Activated gamma-delta T cell (primary cell): ENCODE data around the gene FRA10AC1.
"Not testable (repeated sequence)": the region's sequence is repeated elsewhere in the genome, so short reads cannot be mapped to it uniquely, and the experiment has no call there.

Source experiments
- DNase-seq: peaks from one replicate; lab custom pipeline; 2025; lab: John Stamatoyannopoulos, UW

FRA10AC1 gene

GRCh38 chr10:93703066-93703465 lies 674 bp upstream of the FRA10AC1 start:
- DNase-seq = no peak

- DNase-seq = no peak
Observed at GRCh38 chr10:93701866-93702209, 554 bp downstream of the FRA10AC1 start.

DNA sequence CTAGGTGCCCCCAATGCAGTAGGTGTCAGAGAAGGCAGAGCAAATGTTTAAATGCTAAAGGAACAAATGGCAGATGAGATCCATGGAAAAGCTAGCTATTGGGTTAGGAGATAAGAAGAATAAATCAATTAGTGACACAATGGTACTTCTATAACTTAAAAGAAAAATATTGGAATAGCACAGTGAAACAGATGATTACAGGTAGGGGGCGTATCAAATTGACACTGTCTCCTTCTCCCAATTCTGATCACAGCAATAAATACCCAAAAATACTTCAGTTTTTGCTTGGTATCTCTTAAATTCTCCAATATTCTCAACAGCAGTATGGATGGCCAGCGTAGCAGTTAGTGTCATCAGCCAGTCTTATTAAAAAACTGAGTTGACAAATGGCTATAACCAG lies 5.2 kb downstream of the FRA10AC1 start:
- no peak for DNase-seq

DNA sequence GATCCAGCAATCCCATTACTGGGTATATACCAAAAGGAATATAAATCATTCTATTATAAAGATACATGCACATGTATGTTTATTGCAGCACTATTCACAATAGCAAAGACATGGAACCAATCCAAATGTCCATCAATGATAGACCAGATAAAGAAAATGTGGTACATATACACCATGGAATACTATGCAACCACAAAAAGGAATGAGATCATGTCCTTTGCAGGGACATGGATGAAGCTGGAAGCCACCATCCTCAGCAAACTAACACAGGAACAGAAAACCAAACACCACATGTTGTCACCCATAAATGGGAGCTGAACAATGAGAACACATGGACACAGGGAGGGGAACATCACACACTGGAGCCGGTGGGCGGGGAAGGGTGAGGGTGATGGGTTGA lies 5.8 kb downstream of the FRA10AC1 start:
- not testable (repeated sequence) for DNase-seq

DNA sequence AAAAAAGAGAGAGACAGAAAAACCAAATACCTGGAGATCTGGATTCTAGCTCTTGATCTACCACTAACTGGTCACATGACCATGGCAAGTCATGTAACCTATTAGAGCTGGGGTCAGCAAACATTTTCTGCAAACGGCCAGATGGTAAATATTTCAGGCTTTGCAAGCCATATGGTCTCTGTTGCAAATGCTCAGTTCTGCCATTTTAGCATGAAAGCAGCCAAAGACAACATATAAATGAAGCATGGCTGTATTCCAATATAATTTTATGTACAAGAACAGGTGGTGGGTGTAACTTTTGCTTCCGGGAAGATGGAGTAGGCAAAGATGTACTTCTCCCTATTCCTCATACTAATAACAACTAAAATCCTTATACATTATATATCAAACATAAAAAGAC lies 6.7 kb downstream of the FRA10AC1 start:
- no peak for DNase-seq

- no peak for DNase-seq
Observed at GRCh38 chr10:93687737-93688136, 14.7 kb downstream of the FRA10AC1 start.

GRCh38 chr10:93680412-93681047 lies 21.9 kb downstream of the FRA10AC1 start:
- DNase-seq = no peak

- DNase-seq = no peak
Observed at GRCh38 chr10:93678805-93679587, 23.4 kb downstream of the FRA10AC1 start.

DNA sequence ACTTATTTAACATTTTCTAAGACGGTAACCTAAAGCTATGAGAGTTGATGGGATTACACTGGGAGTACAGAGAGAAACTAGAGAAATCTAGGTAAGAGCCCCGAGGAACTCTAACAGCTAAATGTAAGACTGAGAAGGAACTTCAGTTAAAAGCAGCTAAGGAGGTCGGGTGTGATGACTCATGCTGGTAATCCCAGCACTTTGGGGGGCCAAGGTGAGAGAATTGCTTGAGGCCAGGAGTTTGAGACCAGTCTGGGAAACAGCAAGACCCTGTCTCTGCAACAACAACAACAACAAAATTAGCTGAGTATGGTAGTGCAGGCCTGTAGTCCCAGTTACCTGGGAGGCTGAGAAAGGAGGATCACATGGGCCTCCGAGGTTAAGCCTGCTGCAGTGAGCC lies 24.0 kb downstream of the FRA10AC1 start:
- no peak for DNase-seq

GRCh38 chr10:93673791-93674190 lies 28.6 kb downstream of the FRA10AC1 start:
- DNase-seq = no peak

GRCh38 chr10:93672890-93673289 lies 29.5 kb downstream of the FRA10AC1 start:
- no peak for DNase-seq

DNA sequence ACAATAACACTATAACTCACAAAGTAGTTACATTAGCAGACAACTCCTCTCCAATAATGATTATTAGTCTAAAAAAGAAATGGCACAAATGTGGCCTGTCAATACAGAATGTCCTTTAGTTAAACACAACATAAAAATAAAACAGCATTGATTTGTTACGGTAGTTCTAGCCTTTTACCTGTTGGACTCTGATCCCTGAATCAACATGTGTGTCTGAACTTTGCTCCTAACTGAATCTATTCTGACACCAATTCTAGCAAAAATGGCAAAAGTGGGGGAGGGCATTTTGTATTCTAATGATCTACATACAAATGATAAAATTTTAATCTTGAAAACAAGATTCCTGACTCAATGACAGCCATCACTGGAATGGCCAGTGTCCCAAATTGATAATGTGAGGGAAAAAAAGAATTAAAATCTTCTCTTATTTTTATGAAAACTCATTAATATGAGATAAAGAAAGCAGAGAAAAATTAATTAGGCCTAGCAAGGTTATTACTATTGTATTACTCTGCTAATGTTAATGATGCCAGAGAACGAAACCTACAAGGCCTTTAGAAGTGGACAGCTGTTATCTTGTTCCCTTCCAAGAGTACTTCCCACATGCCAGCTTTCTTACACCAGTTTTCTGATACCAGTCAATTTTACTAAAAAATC lies 30.2 kb downstream of the FRA10AC1 start:
- no peak for DNase-seq

DNA sequence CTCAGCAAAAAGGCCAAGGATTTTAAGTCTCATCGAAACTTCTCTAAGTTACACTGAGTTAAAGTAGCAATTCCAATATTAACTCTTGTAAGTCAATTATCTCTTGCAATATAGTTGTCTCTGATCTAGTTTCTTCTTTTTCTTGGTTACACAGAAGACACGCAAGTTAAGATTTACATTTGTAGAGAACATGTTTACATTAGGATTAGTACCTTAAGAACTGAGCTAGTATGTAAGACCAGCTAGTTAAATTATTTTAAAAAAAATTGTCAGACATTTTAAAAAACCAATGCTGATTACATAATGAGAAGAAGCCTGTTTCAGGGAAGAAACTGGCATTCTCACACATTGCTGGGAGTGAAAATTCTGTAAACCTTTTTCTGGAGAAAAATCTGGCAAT lies 31.4 kb downstream of the FRA10AC1 start:
- DNase-seq = no peak

DNA sequence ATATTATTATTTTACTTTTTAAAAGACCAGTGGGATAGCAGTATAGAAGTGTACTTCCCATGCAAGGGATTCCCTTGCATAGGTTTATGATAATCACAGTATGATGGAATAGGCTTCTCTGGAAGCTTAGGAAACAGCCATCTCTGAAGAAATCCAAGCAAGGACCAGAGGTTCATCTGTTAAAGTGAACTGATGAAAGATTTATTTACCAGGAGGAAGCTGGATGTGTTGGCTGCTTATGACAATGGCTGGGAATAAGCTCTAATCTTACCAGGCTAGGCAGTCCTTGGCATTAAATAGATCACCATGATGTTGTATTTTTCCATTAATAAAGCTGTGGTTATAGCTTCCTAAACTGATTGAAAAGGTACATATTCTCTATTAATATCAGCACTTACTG lies 32.0 kb downstream of the FRA10AC1 start:
- no peak for DNase-seq

GRCh38 chr10:93667795-93668194 lies 34.6 kb downstream of the FRA10AC1 start:
- DNase-seq = no peak

- DNase-seq = no peak
Observed at GRCh38 chr10:93666030-93666429, 36.4 kb downstream of the FRA10AC1 start.

DNA sequence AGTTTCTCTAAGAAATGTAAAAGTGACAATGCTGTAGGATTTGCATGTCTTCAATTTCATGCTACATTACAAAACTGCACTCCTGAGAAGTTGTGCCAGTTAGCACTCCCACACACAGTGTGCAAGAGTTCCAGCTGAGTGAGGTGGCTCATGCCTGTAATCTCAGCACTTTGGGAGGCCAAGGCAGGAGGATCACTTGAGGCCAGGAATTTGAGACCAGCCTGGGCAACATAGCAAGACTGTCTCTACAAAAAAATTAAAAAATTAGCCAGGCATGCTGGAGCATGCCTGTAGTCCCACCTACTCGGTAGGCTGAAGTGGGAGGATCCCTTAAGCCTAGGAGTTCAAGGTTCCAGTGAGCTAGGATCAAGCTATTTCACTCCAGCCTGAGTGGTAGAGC lies 44.6 kb downstream of the FRA10AC1 start:
- no peak for DNase-seq

DNA sequence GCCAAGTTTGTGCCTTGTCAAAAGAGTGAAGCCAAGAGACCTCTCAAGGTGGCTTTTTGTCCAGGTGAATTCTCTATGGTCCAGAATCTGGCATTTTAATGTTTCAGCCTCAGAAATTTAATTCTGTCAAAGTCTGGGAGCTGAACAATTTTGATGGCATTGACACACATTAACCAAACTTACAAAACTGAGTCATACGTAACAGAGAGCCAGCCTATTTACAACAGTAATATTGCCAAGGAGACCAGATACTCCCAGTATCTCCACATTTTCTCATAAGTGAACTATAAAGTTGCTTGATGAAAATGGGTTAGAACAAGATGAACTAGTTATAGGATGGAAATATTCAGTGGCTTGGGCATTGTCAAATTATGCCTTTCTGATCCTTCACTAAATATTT lies 46.2 kb downstream of the FRA10AC1 start:
- DNase-seq = no peak

- DNase-seq = no peak
Observed at GRCh38 chr10:93654201-93654600, 48.2 kb downstream of the FRA10AC1 start.

- no peak for DNase-seq
Observed at GRCh38 chr10:93652857-93653256, 49.5 kb downstream of the FRA10AC1 start.

DNA sequence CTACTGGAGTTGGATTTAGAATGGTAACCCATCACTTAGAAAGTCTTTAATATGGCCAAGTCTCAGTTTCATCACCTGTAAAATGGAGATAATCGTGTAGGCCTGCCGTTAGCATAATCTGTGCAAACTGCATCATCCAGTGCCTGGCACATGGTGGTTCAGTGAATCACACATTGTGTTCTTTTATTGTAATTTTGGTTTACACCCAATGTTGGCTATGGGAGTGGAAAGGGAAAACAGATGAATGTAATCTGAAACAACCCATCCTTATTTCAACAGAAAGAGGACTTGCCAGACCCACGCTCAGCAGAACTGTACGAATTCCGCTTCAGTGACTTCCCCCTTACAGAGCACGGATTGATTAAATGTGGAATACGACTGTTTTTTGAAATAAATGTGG lies 62.6 kb downstream of the FRA10AC1 start:
- DNase-seq = no peak

DNA sequence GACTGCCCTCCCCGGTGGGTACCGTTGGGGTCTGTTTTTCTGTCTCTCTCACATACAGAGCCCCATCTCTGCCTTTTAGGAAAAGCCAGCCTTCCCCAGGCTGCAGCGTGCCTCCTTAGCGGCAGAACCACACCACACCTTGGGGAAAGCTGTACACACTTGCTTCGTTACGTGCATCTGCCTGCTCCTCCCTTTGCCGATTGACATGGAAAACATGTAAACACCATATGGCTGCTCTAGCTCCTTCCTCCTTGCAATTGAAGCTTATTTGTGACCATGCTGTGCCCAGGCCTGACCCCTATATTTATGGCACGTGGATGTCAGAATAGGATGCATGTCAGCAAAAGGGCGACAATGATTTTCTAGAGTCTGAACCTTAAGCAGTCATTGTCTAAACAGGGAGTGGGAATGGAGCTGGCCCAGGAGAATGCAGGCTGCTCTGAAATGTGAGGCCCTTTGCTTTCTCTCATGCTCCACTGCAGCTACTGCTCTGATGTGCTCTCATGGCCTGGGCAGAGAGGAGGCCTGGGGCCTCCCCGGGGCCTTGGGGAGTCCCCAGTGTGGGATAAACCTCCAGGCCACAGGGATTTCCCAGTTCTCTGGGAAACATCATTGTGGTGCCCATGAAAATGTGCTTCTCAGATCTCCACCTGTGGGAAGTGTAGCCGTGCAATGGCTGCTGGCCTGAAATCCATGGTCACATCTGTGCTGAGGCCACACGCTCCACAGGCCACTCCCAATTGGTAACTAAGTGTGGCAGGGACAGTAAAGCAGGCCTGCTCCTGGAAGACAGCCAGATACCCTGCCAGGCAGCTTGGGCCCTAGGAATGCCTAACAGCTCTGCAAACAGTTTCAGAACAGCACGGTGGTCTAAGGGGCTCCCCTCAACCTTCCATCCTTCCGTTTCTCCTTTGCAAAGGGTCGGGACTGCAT lies 71.5 kb downstream of the FRA10AC1 start:
- no peak for DNase-seq
